Left lobe of liver (tissue), 2 donors: ENCODE data around the gene TLCD1. TPM values are rescaled to one million over a fixed set of nuclear protein-coding genes. Genes with fewer than 3 reads are reported as not detected.

Experiments used
- ATAC-seq: fragments of 200-7000 bp; cut with Tn5 transposase; one replicate; pipeline ENCODE4 v1.9.1; 2020; ENCODE audit warnings: mild to moderate bottlenecking, moderate library complexity
- DNase-seq: peaks from one replicate; pipeline ENCODE4 v3.0.0-alpha.2; 2020; ENCODE audit warnings: low spot score
- total RNA-seq: library from RNA; stranded (reverse); gene quantifications from one replicate; pipeline ENCODE4 v1.2.1, GENCODE V29; 2021
- donor health status: DM: no; HTN: no; CAD: no; lungs with moderate emphysema.
- donor health status: DM: no; HTN: yes; CAD: no.

Gene TLCD1
- total RNA-seq, 1 donor from 2014 or later: 4.8 TPM

GRCh38 chr17:28715217-28715616, 10.8 kb downstream of the TLCD1 start:
- ATAC-seq: no peak
- DNase-seq: no peak

DNA sequence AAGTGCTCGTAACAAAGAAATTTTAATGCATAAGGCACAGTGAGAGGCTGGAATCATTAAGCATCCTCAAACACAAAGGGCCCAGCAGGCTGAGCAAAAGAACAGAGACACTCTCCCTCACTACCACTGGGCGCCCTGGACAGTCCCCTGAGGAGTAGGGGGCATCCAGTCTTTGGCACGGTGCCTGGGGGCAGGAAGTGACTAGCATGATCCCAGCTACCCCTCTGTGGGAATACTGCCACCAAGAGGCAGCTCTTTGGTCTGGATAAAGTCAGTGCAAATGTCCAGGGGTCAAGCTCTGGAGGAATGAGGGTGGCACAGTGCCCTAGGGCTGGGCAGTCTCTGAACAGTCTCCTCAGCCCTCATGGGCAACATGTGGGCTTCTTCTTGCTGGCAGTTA, 11.8 kb downstream of the TLCD1 start:
- DNase-seq: no peak
- no peak for ATAC-seq

DNA sequence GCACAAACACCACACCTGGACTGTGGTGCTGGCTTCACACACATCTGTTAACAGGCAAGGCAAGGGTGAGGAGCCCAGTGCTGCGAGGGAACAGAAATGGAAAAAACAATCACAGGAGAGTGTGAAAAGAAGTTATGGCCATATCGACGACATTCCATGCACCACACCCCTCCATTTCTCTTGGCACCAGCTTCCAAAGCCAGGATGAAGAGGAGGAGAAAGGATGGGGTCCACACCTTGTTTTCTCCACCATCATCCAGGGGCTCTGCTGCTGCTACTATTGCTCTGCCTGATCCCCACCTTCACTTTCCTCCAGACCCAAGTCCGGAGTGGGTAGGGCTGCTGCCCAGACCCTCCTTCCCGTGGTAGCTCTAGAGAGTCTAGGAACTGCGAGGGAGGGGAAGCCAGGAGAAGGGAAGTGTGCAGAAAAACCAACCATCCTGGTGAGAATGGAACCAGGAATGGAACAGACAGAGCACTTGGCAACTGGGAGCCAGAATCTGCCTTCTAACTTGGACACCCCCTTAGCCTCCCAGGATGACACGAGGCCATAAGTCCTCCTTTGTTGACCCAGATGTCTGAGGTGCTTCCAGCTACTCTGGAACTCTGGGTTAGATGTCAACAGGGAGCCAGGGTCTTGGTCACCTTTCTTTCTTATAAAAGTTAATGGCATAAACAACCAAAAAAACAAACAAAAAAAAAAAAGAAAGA, 13.2 kb downstream of the TLCD1 start:
- no peak for ATAC-seq
- DNase-seq: no peak

DNA sequence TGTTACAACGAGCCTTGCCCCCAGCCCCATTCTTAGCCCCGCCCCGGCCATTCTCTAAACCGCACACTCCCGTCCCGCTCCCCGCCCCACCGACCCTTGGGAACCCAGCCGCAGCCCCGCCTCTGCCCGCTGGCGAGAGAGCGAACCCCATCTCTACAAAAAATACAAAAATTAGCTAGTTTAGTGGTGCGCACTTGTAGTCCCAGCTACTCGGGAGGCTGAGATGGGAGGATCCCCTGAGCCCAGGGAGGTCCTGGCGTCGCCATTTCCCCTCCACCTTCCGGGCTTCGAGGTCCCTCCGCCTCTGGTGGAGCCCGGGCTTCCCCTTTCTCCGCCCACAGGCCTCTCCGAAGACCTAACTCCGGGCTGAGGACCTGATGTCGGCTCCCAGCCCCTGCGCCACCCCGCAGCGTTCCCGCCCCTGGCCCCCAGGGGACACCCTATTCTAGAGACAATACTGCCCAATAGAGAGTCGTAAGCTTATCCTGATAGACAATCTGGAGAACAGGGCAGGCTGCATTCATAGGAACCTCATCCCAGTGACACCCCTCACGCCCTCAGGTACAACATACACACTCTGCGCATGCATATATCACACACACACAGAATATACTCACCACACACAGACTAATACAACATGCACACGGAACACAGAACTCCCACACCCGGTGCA, 13.9 kb downstream of the TLCD1 start:
- DNase-seq (no peak), ATAC-seq (no peak)

- DNase-seq (no peak), ATAC-seq (no peak)
Measured at GRCh38 chr17:28711723-28712031, 14.4 kb downstream of the TLCD1 start, which contains the start of gene PROCA1. PROCA1 (minus strand) TSS chr17:28711888; CDS start chr17:28711660, 228 bp downstream.

GRCh38 chr17:28710861-28711722, 14.9 kb downstream of the TLCD1 start:
- ATAC-seq (peak; percentile 92), DNase-seq (peak; percentile 88)

DNA sequence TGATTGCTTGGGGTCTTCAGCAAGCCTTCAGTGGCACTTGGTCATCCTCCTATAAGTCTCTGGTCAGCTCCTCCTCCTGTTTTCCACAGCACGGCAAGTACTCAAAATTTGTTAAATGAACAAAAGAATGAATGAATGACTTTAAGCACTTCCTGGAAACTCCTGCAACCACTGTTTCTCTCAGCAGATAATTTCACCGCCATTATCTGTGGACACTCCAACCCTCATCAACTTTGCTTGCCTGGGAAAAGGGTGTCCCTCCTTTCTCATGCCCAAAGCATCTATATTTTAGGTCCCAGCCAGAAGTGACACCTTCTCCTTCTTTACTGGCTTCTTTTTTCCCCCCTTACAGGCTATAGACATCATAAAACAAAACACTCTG, 18.7 kb downstream of the TLCD1 start:
- no peak for ATAC-seq
- DNase-seq: no peak

DNA sequence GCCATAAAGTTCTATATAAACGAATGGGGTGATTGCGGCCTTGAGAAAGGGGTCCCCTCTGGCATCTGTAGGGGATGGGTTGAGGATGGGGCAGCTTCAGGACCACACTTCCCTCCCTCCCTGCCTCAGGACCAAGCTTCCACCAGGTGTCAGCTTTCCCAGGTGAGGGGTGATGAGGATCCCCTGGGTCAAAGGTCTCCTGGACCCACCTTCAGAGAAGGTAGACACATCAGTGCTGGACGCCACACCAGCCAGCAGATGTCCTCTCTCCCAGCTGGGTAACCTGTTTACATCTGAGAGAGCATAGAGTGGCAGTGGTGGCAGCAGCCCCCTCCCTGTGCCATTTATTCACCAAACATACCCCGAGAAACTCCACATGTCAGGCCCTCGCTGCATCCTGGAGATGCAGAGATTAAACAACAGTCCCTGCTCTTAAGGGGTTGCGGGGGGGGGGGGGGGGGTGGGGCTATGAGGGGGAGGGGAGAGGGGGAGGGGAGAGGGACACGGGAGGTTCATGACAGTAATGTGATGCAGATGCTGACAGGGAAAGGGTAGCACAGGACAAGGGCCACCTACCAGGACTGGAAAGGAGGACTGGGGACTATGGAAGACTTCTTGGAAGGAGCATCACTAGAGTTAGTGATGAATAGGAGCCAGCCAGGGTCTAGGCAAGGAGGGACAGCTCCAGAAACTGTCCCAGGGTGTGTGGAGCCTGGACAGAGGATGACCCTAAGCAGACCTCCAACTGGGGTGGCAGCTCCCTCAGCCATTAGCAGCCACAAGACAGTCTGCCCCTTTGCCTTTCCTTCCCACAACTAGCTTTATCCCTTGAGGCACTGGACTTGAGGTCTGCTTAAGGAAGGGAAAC, 19.3 kb downstream of the TLCD1 start:
- DNase-seq (no peak), ATAC-seq (no peak)

DNA sequence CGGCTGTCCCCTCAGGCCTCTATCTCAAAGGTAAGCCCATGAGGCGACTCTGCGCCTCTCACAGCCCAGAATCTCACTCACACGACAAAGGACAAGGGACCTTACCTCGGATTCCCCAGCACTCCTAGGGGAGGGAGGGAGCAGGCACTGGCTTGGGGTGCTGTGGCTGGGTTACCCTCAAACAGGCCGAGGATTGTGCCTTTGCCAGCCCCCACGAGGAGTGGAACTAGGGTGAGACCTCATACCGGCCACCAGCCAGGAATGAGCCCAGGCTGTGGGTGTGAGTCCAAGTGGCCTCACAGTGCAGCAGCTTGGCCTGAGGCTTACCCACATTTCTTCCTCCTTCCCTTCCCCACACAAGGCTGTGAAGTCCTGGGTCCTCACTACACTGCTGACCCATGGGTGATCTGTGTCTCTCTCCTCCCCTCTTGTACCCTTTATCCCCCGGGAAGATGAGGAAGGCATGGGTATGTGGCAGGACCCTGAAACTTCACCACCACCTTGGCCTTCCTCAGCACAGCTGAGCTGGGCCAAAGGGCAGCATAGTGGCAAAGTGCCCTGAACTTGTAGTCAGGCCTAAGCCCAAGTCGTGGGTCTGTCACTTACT, 20.2 kb downstream of the TLCD1 start:
- DNase-seq (no peak), ATAC-seq (no peak)

GRCh38 chr17:28705074-28705659, 20.9 kb downstream of the TLCD1 start:
- no peak for ATAC-seq
- no peak for DNase-seq

DNA sequence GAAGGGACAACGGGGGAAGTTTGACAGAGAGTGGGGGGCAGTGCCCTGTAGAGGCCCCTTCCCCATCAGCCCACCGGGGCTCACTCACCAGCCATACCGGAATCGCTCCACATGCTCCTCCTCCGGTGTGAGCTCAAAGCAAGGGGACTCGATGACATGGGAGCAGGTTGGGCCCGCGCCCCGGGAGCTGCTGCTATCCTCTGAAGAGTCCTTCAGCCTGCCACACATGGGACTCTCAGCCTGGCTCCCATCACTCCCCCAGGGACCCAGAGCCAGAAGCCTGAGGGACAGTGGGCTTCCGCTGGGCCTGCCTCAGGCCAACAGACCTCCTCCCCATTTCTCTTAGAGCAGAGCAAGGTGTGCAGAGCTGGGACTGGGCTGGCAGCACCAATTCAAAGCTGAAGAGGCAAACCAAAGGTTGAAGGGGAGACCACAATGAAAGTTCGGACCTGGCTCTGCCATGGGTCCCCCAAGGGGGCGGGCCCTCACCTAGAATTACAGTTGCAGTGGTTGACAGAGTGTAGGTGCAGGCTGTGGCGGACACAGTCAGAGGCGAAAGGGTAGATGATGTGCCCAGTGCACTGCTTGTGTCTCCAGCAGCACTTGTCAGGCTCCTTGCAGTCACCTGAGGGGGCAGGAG, 21.7 kb downstream of the TLCD1 start:
- no peak for DNase-seq
- no peak for ATAC-seq

DNA sequence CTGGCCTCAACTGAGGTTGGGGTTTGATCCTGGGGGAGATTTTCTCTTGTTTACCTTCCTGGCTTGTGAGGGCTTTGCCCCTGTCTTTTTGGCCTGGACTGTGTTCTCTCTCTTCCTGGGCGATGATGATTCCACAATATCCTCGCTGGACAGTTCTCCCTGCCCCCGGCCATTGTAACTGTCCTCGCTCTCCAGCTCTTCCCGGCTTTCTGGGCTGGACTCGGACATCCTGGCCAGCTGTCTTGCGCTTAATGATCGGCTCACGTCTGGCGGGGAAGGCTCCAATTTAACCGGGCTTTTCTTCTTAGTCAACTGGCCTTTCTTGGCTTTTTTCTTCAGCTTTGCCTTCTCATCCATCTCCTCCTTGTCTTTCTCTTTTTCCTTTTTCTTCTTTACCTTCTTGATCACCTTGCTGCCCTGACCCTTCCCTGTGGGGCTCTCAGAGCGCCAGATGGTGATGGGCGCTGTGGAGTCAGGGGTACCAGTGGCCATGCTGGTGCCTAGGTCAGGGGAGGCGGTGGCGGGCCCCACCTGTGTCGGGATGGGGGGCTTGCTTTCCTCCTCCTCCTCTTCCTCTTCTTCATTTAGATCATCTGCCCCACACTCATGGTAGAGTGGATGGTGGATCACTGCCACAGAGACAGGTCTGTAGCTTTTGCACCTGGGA, 22.3 kb downstream of the TLCD1 start:
- ATAC-seq (no peak), DNase-seq (no peak)

DNA sequence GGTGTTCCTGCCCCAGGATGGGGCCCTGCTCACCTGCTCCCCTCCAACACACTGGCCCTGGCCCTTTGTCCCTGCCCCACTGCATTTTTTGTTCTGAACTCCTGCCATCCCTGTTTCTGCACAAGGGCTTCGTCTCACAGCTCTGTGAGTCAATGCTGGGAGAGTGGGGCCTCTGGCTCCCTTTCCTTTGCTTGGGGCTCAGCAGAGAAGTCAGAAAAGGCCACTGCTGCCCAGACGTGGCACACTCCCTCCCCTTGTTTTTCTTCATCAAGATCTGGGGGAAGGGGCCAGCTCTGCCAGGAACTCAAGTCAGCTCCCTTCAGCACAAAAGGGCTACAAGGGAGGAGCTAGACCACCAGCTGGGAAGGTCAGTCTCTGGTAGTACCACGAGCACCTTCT, 23.3 kb downstream of the TLCD1 start:
- ATAC-seq (no peak), DNase-seq (no peak)

- ATAC-seq (peak; percentile 52), DNase-seq (no peak)
Measured at GRCh38 chr17:28702026-28702751, 23.8 kb downstream of the TLCD1 start.

DNA sequence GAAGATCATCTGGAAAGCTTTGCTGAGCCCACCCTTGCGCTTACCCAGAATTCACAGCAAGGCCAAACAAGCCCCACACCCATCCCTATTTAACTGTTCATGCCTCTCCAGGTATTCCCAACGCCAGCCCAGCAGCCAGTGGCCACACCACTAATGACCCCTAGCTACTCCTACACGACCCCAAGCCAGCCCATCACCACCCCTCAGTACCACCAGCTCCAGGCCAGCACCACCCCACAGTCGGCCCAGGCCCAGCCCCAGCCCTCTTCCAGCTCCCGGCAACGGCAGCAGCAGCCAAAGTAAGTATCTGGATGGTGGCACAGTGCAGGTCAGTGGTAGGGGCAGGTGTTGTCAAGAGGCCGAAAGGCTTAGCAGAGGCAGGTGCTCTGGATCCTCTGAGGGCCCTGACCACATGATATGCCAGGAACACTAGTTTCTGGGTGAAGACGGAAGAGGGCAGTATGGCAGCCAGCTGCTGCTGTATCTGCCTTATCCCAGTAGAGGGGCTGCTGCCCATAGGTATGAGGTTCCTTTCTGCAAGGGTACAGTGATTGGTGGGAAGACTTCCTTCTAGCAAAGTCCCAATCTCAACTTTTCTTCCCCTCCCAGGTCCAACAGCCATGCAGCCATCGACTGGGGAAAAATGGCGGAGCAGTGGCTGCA, 25.1 kb downstream of the TLCD1 start:
- DNase-seq (no peak), ATAC-seq (no peak)

DNA sequence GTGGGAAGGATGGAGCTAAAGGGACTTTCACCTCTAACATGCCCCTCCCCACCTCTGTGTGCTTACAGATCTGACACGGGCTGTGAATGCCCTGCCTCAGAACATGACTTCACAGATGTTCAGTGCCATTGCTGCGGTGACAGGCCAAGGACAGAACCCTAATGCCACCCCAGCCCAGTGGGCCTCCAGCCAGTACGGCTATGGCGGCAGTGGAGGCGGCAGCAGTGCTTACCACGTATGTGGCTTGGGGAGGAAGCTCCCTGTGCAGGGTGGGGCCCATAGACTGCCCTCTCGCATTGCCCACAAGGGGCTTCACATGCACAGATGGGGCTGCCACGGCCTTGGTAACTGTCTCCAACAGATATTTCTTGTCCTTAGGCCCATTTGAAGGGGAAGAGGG, 25.8 kb downstream of the TLCD1 start:
- ATAC-seq (no peak), DNase-seq (no peak)

DNA sequence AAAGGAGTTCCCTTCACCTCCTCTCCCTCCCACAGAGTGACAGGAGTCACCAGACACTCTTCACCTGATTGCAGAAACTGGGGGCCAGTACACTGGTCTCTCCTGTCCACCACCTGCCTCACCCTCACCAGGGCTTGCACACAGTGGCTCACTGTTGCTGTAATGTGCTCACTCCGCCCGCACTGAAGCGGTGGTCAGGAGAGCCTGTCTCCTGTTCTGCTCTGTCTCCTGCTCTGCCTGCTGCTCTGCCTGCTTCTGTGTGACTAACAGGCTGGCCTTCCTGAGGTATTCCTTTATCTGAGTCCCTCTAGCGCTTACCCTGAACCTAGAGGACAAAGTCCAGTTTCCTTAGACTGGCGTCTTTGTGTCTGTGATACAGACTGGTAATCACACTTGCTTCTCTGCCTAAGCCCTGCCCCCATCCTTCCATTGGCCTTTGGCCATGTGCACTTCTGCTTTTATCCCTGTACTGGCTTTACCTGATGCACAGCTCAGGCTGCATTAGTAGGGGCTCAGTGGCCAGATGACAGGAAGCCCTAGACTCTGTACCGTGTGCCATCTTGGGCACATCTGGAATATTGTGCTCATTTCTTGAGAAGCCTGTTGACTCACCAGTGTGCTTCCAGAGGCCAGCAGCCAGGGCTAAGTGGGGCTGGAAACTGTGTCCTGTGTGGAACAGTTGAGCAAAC, 27.6 kb downstream of the TLCD1 start:
- ATAC-seq (peak; percentile 84), DNase-seq (peak; percentile 81)
